ENCODE measurements around the gene NCKAP1. TPM values are rescaled to one million over a fixed set of nuclear protein-coding genes. Genes with fewer than 3 reads are reported as not detected.
A peak's percentile ranks its signal among the peaks of the same experiment; 100 is the strongest.

NCKAP1 gene
- total RNA-seq, 1 donor from 2014 or later: 116 TPM

DNA sequence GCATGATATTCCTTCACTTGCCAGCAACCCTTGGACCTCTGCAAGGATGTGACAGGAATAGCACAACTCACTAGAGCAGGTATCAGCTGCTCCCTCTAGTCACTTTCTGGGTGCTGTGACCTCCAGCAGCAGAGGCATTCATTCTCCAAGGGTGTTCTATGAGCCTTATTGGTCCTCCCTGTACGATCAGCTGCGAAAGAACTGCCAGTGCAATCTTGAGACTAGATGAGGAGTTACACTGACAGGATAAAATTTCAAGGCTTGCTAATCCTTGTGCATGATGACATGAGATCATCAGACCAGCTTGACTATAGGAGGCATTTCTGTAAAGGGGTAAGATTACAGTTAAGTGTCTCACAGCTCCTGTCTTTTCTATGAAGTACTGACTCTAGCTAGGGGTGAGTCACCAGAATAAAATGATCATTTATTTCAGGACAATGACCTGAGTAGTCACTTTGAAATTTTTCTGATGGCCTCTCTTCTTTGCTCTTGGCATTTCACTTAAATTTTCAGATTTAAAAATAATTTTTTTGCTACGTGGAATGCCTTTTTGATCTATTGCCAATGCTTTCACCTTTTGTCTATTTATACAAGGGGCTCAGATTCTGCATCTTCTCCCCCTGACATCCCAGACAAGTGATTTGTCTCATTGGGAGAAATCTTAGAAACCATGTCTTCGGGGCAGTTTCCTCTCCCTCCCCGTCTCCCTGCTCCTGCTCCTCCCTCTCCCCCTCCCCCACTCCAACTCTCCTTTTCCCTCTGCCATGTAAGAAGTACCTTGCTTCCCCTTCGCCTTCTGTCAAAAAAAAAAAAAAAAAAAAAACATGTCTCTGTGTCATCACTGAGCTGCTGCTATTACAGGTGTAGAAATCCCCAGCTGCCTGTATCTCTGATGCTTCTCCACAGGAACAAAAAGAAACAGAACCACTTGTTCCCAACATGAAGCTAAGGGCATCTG, 122.6 kb downstream of the NCKAP1 start:
- Mint-ChIP-seq H3K36me3 (ENCODE audit: unreplicated experiment) (no peaks in the 10 kb centered on the region), H3K27ac (ENCODE audit: unreplicated experiment) (peak overlapping the region; percentile 22), H3K27me3 (ENCODE audit: unreplicated experiment) (no peaks in the 10 kb centered on the region), H3K4me1 (ENCODE audit: low read depth, unreplicated experiment) (peaks cover 2% of the 10 kb centered on the region), H3K9me3 (ENCODE audit: unreplicated experiment) (no peaks in the 10 kb centered on the region), H3K4me3 (ENCODE audit: unreplicated experiment) (no peak overlapping the region)
- TF ChIP-seq, protein P1, sequence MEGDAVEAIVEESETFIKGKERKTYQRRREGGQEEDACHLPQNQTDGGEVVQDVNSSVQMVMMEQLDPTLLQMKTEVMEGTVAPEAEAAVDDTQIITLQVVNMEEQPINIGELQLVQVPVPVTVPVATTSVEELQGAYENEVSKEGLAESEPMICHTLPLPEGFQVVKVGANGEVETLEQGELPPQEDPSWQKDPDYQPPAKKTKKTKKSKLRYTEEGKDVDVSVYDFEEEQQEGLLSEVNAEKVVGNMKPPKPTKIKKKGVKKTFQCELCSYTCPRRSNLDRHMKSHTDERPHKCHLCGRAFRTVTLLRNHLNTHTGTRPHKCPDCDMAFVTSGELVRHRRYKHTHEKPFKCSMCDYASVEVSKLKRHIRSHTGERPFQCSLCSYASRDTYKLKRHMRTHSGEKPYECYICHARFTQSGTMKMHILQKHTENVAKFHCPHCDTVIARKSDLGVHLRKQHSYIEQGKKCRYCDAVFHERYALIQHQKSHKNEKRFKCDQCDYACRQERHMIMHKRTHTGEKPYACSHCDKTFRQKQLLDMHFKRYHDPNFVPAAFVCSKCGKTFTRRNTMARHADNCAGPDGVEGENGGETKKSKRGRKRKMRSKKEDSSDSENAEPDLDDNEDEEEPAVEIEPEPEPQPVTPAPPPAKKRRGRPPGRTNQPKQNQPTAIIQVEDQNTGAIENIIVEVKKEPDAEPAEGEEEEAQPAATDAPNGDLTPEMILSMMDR (IDR thresholded peaks at IDR 0.05; ENCODE audit: partially characterized antibody, unreplicated experiment): no peak
- no peak for DNase-seq

DNA sequence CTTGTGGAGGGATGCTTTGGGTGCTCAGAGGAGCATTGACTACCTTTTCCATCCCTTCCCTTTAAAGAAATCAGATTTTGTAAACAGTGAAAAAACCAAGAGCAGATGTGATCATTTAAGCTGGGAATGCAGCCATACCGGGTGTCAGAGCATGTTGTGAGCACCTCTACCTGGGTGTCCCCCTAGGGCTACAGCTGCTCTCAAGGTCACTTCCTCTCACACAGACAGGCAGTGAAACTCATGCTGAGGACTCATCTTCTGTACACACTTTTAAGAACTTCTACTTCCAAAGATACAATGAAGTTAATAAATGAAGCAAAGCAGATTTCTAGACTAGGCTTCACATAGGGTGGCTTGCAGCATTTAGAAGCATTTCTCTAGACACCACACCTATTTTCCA, 123.4 kb downstream of the NCKAP1 start:
- Mint-ChIP-seq H3K9me3 (ENCODE audit: unreplicated experiment) (no peaks in the 10 kb centered on the region), H3K4me3 (ENCODE audit: unreplicated experiment) (no peak overlapping the region), H3K27me3 (ENCODE audit: unreplicated experiment) (no peaks in the 10 kb centered on the region), H3K4me1 (ENCODE audit: low read depth, unreplicated experiment) (no peaks in the 10 kb centered on the region), H3K27ac (ENCODE audit: unreplicated experiment) (no peak overlapping the region), H3K36me3 (ENCODE audit: unreplicated experiment) (no peaks in the 10 kb centered on the region)
- no peak for DNase-seq
- TF ChIP-seq, protein P1 (IDR thresholded peaks at IDR 0.05; ENCODE audit: partially characterized antibody, unreplicated experiment): no peak

DNA sequence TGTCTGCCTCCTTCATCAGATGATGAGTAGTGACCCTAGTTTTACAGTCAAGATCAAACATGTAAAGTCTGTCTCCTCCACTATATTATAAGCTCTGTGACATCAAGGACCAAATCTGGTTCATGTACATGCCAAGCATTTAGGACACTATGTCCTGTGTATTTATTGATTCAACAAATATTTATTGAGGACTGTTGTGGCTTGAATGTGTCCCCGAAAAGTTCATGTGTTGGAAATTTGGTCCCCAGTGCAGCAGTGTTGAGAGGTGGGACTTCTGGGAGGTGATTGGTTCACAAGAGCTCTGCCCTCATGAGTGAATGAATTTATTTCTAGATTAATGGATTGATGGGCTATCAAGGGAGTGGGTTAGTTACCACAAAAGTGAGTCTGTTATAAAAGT, 125.2 kb downstream of the NCKAP1 start:
- H3K9me3 Mint-ChIP-seq (ENCODE audit: unreplicated experiment): no peaks in the 10 kb centered on the region
- H3K27me3 Mint-ChIP-seq (ENCODE audit: unreplicated experiment): no peaks in the 10 kb centered on the region
- H3K27ac Mint-ChIP-seq (ENCODE audit: unreplicated experiment): no peak overlapping the region
- no peaks in the 10 kb centered on the region for H3K36me3 Mint-ChIP-seq (ENCODE audit: unreplicated experiment)
- no peaks in the 10 kb centered on the region for H3K4me1 Mint-ChIP-seq (ENCODE audit: low read depth, unreplicated experiment)
- H3K4me3 Mint-ChIP-seq (ENCODE audit: unreplicated experiment): no peak overlapping the region
- TF ChIP-seq, protein P1 (IDR thresholded peaks at IDR 0.05; ENCODE audit: partially characterized antibody, unreplicated experiment): no peak
- no peak for DNase-seq

DNA sequence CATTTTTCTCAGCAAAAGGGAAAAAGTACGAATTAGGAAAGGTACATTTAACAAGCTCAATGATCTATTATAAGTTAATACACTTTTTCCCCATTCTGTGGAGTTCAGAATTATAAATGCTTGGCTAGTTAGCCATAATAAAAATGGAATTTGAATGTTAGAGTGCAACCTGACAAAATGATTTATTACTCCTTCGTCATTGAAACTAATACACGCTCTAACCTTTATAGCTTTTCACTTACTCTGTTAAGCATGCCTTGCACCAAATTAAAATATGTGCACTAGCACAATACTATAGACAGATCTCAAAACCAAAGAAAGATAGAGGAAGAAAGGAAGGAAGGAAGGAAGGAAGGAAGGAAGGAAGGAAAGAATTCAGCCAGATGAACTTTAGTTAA, 125.7 kb downstream of the NCKAP1 start:
- no peak for DNase-seq
- Mint-ChIP-seq H3K27ac (ENCODE audit: unreplicated experiment) (no peak overlapping the region), H3K9me3 (ENCODE audit: unreplicated experiment) (no peaks in the 10 kb centered on the region), H3K27me3 (ENCODE audit: unreplicated experiment) (no peaks in the 10 kb centered on the region), H3K36me3 (ENCODE audit: unreplicated experiment) (no peaks in the 10 kb centered on the region), H3K4me1 (ENCODE audit: low read depth, unreplicated experiment) (no peaks in the 10 kb centered on the region), H3K4me3 (ENCODE audit: unreplicated experiment) (no peak overlapping the region)
- TF ChIP-seq, protein P1 (IDR thresholded peaks at IDR 0.05; ENCODE audit: partially characterized antibody, unreplicated experiment): no peak
